Lower leg skin (tissue), 3 donors: Measurements from ENCODE around the gene TLE2.

Experiments
- CTCF ChIP-seq, 3 donors: fragments of 450-650 bp; IDR thresholded peaks; one replicate each; pipeline ENCODE4 v1.5.1; 2016; ENCODE audit warnings: antibody characterized with exemption in 3 of 3, mild to moderate bottlenecking in 3 of 3, moderate library complexity in 2 of 3
- POLR2A ChIP-seq, 2 donors: fragments of 450-650 bp; IDR thresholded peaks; one replicate each; pipeline ENCODE4 v1.6.1; 2016 to 2017; ENCODE audit warnings: antibody characterized with exemption in 2 of 2, mild to moderate bottlenecking in 1 of 2, moderate library complexity in 1 of 2

GRCh38 chr19:2986951-2987524 lies 42.0 kb downstream of the TLE2 start:
- no peak for TF ChIP-seq CTCF (IDR thresholded peaks at IDR 0.05)
- TF ChIP-seq POLR2A (IDR thresholded peaks at IDR 0.05): no peak
